Measurements from ENCODE around the gene DNAJB11.

DNA sequence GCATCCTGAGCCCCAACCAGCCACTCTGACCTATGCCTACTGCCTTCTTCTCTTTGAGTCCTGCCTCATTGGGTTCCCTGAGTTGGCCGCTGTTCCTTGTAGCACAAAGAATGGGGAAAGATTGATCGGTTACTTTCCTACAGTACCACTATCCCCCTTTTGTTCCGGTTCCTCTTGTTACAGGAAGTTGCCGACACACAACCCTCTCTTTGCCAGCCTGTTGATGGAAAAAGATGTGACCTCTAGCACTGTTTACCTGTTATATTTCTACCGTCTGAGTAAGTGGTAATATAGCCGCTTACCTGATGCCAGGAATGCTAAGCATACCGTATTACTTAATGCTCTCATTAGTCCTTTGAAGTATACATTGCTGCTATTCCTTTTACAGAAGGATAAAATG lies 32.6 kb downstream of the DNAJB11 start:
- TF ChIP-seq CTCF (IDR thresholded peaks at IDR 0.05) (no peak), POLR2A (IDR thresholded peaks at IDR 0.05) (no peak)
